Measurements from ENCODE around the gene TULP4. TPM values are rescaled to one million over a fixed set of nuclear protein-coding genes. Genes with fewer than 3 reads are reported as not detected.

TULP4 gene
- total RNA-seq, 6 donors from 2014 or later: 78.7 to 150 (median 94.4) TPM

GRCh38 chr6:158448856-158449255, 136.6 kb downstream of the TULP4 start:
- no peak overlapping the region for H3K4me3 ChIP-seq
- ATAC-seq (ENCODE audit: low FRiP score in 2 of 2) (no peak), DNase-seq (no peak)
- H3K27ac ChIP-seq: no peak overlapping the region
- WGBS, 2 donors: 87 to 95% methylated on average over 11 to 14 of the region's 14 CpGs
- peaks cover 0 to 29% (median 9%) of the 10 kb centered on the region in 4 donors for H3K36me3 ChIP-seq
- no peaks in the 10 kb centered on the region for H3K4me1 ChIP-seq
- TF ChIP-seq EP300 (IDR thresholded peaks at IDR 0.05) (no peak), POLR2A (IDR thresholded peaks at IDR 0.05) (no peak), POLR2AphosphoS5 (IDR thresholded peaks at IDR 0.05) (no peak)
- TF ChIP-seq, protein P1, sequence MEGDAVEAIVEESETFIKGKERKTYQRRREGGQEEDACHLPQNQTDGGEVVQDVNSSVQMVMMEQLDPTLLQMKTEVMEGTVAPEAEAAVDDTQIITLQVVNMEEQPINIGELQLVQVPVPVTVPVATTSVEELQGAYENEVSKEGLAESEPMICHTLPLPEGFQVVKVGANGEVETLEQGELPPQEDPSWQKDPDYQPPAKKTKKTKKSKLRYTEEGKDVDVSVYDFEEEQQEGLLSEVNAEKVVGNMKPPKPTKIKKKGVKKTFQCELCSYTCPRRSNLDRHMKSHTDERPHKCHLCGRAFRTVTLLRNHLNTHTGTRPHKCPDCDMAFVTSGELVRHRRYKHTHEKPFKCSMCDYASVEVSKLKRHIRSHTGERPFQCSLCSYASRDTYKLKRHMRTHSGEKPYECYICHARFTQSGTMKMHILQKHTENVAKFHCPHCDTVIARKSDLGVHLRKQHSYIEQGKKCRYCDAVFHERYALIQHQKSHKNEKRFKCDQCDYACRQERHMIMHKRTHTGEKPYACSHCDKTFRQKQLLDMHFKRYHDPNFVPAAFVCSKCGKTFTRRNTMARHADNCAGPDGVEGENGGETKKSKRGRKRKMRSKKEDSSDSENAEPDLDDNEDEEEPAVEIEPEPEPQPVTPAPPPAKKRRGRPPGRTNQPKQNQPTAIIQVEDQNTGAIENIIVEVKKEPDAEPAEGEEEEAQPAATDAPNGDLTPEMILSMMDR (IDR thresholded peaks at IDR 0.05): no peak
- H3K9me3 ChIP-seq: no peaks in the 10 kb centered on the region
- no peaks in the 10 kb centered on the region for H3K27me3 ChIP-seq

DNA sequence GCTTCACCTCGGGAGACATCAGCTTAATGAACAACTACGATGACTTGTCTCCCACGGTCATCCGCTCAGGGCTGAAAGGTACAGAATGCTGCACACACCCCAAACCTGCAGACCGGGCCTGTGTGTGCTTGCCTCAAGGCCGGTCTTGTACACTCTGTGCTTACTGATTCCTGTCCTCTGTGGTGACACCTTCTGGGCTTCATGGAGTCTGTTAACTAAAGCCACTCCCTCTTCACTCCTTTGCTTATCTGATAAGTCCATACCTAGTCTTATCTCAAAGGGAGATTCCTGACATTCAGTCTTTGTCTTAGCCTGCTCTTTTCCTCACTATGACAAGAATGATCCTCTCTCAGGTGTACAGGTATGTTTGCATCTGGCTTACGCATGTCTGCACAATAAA, 139.9 kb downstream of the TULP4 start:
- Histone ChIP-seq H3K27me3 (no peaks in the 10 kb centered on the region), H3K4me3 (no peak overlapping the region), H3K27ac (no peak overlapping the region), H3K9me3 (no peaks in the 10 kb centered on the region), H3K4me1 (no peaks in the 10 kb centered on the region), H3K36me3 (peaks cover 0 to 33% (median 10%) of the 10 kb centered on the region in 4 donors)
- DNase-seq (no peak), ATAC-seq (ENCODE audit: low FRiP score in 2 of 2) (no peak)
- TF ChIP-seq, protein P1 (IDR thresholded peaks at IDR 0.05): no peak
- TF ChIP-seq POLR2AphosphoS5 (IDR thresholded peaks at IDR 0.05) (no peak), EP300 (IDR thresholded peaks at IDR 0.05) (no peak), POLR2A (IDR thresholded peaks at IDR 0.05) (no peak)
- 89 to 90% methylated on average over 7 of the region's 7 CpGs for WGBS, 2 donors

- Histone ChIP-seq H3K27ac (no peak overlapping the region), H3K4me3 (no peak overlapping the region), H3K4me1 (no peaks in the 10 kb centered on the region), H3K27me3 (no peaks in the 10 kb centered on the region), H3K9me3 (no peaks in the 10 kb centered on the region), H3K36me3 (peaks cover 0 to 30% (median 10%) of the 10 kb centered on the region in 4 donors)
- TF ChIP-seq POLR2A (IDR thresholded peaks at IDR 0.05) (no peak), EP300 (IDR thresholded peaks at IDR 0.05) (no peak), POLR2AphosphoS5 (IDR thresholded peaks at IDR 0.05) (no peak)
- TF ChIP-seq, protein P1 (IDR thresholded peaks at IDR 0.05): no peak
- no peak for ATAC-seq (ENCODE audit: low FRiP score in 2 of 2)
- WGBS, 2 donors: 91 to 92% methylated on average over 7 of the region's 7 CpGs
- DNase-seq: no peak
These were observed 144.9 kb downstream of the TULP4 start for GRCh38 chr6:158457131-158457530.

- Histone ChIP-seq H3K36me3 (peaks cover 0 to 27% (median 5%) of the 10 kb centered on the region in 4 donors), H3K27me3 (no peaks in the 10 kb centered on the region), H3K27ac (no peak overlapping the region), H3K4me1 (no peaks in the 10 kb centered on the region), H3K4me3 (no peak overlapping the region), H3K9me3 (no peaks in the 10 kb centered on the region)
- TF ChIP-seq POLR2A (IDR thresholded peaks at IDR 0.05) (no peak), POLR2AphosphoS5 (IDR thresholded peaks at IDR 0.05) (no peak), EP300 (IDR thresholded peaks at IDR 0.05) (no peak)
- TF ChIP-seq, protein P1 (IDR thresholded peaks at IDR 0.05): no peak
- DNase-seq: no peak
- WGBS, 2 donors: 86 to 97% methylated on average over 4 of the region's 4 CpGs
- no peak for ATAC-seq (ENCODE audit: low FRiP score in 2 of 2)
These were observed 145.5 kb downstream of the TULP4 start for GRCh38 chr6:158457616-158458278.

DNA sequence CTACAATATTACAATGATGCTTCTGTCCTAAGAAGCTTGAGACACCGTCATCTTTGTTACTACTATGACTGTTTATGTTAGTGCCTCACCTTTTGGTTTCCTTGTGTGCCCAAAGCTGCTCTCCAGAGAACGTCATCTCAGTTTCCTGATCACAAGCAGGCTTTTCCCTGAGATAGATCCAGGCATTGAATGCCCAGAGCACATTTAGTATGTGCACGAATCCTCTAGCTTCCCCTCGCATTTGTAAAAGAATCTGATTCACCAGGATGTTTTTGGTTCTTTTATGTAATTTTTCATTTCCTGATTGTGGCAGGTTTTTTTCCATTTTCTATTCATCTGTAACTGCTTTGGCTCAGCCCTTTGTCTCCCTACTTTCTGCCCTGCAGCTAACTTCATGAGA, 147.5 kb downstream of the TULP4 start:
- no peak overlapping the region for H3K27ac ChIP-seq
- no peaks in the 10 kb centered on the region for H3K27me3 ChIP-seq
- H3K4me1 ChIP-seq: no peaks in the 10 kb centered on the region
- WGBS, 2 donors: 90% methylated on average over 4 of the region's 4 CpGs
- TF ChIP-seq, protein P1 (IDR thresholded peaks at IDR 0.05): no peak
- TF ChIP-seq POLR2A (IDR thresholded peaks at IDR 0.05) (no peak), EP300 (IDR thresholded peaks at IDR 0.05) (no peak), POLR2AphosphoS5 (IDR thresholded peaks at IDR 0.05) (no peak)
- ATAC-seq (ENCODE audit: low FRiP score in 2 of 2) (no peak), DNase-seq (no peak)
- H3K36me3 ChIP-seq: peaks cover 0 to 33% (median 5%) of the 10 kb centered on the region in 4 donors
- no peak overlapping the region for H3K4me3 ChIP-seq
- H3K9me3 ChIP-seq: no peaks in the 10 kb centered on the region

Measured in upper lobe of left lung (tissue), 6 donors.